NT2/D1 (cell line): ENCODE results near the gene AFF3.

Source experiments
- DNase-seq: peaks from one replicate; pipeline ENCODE4 v3.0.0-alpha.2; 2011; ENCODE audit warnings: low read depth, low spot score
- H3K27me3 ChIP-seq: 2 replicates; pipeline ENCODE4 v1.6.0; 2011; ENCODE audit warnings: mild to moderate bottlenecking; ENCODE audit not compliant: insufficient read length, insufficient read depth
- H3K36me3 ChIP-seq: 2 replicates; pipeline ENCODE4 v1.6.1; 2011; ENCODE audit warnings: mild to moderate bottlenecking, low read length, mixed read lengths; ENCODE audit not compliant: insufficient read depth, insufficient read length
- H3K4me1 ChIP-seq: 2 replicates; pipeline ENCODE4 v1.5.1; 2011; ENCODE audit not compliant: insufficient read depth, insufficient read length
- H3K4me3 ChIP-seq: 2 replicates; pipeline ENCODE4 v1.5.1; 2011; ENCODE audit warnings: low read depth; ENCODE audit not compliant: insufficient read length
- H3K9ac ChIP-seq: 2 replicates; pipeline ENCODE4 v1.6.0; 2011; ENCODE audit warnings: low read depth; ENCODE audit not compliant: insufficient read length
- H3K9me3 ChIP-seq: 2 replicates; pipeline ENCODE4 v1.5.1; 2011; ENCODE audit warnings: mild to moderate bottlenecking, low read length; ENCODE audit not compliant: insufficient read depth
- SUZ12 ChIP-seq: IDR thresholded peaks from 2 replicates; pipeline ENCODE4 v1.6.1; 2011; ENCODE audit not compliant: insufficient read length, insufficient read depth; ENCODE audit errors: extremely low read depth
- YY1 ChIP-seq: IDR thresholded peaks from 2 replicates; pipeline ENCODE4 v1.6.1; 2011; ENCODE audit not compliant: insufficient read length, insufficient read depth
- ZNF274 ChIP-seq: IDR thresholded peaks from 2 replicates; pipeline ENCODE4 v1.6.1; 2011; ENCODE audit warnings: mild to moderate bottlenecking, low read depth, low read length

The AFF3 gene

GRCh38 chr2:99643787-99644418 lies 498.5 kb downstream of the AFF3 start:
- Histone ChIP-seq H3K4me3 (no peak overlapping the region), H3K4me1 (no peaks in the 10 kb centered on the region), H3K27me3 (no peaks in the 10 kb centered on the region), H3K9ac (no peak overlapping the region), H3K36me3 (no peaks in the 10 kb centered on the region), H3K9me3 (no peaks in the 10 kb centered on the region)
- DNase-seq: no peak
- no peak for TF ChIP-seq YY1
- no peak for TF ChIP-seq ZNF274
- no peak for TF ChIP-seq SUZ12

GRCh38 chr2:99641999-99642398 lies 500.4 kb downstream of the AFF3 start:
- H3K9me3 ChIP-seq: no peaks in the 10 kb centered on the region
- no peaks in the 10 kb centered on the region for H3K4me1 ChIP-seq
- H3K4me3 ChIP-seq: no peak overlapping the region
- H3K27me3 ChIP-seq: no peaks in the 10 kb centered on the region
- H3K36me3 ChIP-seq: no peaks in the 10 kb centered on the region
- TF ChIP-seq SUZ12 (no peak), YY1 (no peak), ZNF274 (no peak)
- DNase-seq: no peak
- H3K9ac ChIP-seq: no peak overlapping the region

- no peak overlapping the region for H3K4me3 ChIP-seq
- TF ChIP-seq YY1 (no peak), SUZ12 (no peak), ZNF274 (no peak)
- H3K4me1 ChIP-seq: no peaks in the 10 kb centered on the region
- no peak overlapping the region for H3K9ac ChIP-seq
- no peaks in the 10 kb centered on the region for H3K36me3 ChIP-seq
- no peaks in the 10 kb centered on the region for H3K27me3 ChIP-seq
- H3K9me3 ChIP-seq: no peaks in the 10 kb centered on the region
- no peak for DNase-seq
Observed at GRCh38 chr2:99640635-99641151, 501.7 kb downstream of the AFF3 start.

GRCh38 chr2:99638791-99639190 lies 503.6 kb downstream of the AFF3 start:
- no peaks in the 10 kb centered on the region for H3K4me1 ChIP-seq
- H3K27me3 ChIP-seq: no peaks in the 10 kb centered on the region
- H3K9ac ChIP-seq: no peak overlapping the region
- H3K9me3 ChIP-seq: no peaks in the 10 kb centered on the region
- no peaks in the 10 kb centered on the region for H3K36me3 ChIP-seq
- TF ChIP-seq ZNF274 (no peak), SUZ12 (no peak), YY1 (no peak)
- no peak for DNase-seq
- H3K4me3 ChIP-seq: no peak overlapping the region

- no peak overlapping the region for H3K9ac ChIP-seq
- no peak overlapping the region for H3K4me3 ChIP-seq
- no peaks in the 10 kb centered on the region for H3K27me3 ChIP-seq
- H3K9me3 ChIP-seq: no peaks in the 10 kb centered on the region
- H3K36me3 ChIP-seq: no peaks in the 10 kb centered on the region
- no peak for DNase-seq
- no peak for TF ChIP-seq ZNF274
- TF ChIP-seq SUZ12: no peak
- no peak for TF ChIP-seq YY1
- H3K4me1 ChIP-seq: no peaks in the 10 kb centered on the region
Observed at GRCh38 chr2:99637159-99637697, 505.2 kb downstream of the AFF3 start.

- DNase-seq: no peak
- no peak overlapping the region for H3K9ac ChIP-seq
- H3K36me3 ChIP-seq: no peaks in the 10 kb centered on the region
- no peaks in the 10 kb centered on the region for H3K27me3 ChIP-seq
- no peak overlapping the region for H3K4me3 ChIP-seq
- H3K9me3 ChIP-seq: no peaks in the 10 kb centered on the region
- no peaks in the 10 kb centered on the region for H3K4me1 ChIP-seq
- TF ChIP-seq YY1 (no peak), SUZ12 (no peak), ZNF274 (no peak)
Observed at GRCh38 chr2:99636144-99637034, 506.0 kb downstream of the AFF3 start.

- Histone ChIP-seq H3K9me3 (no peaks in the 10 kb centered on the region), H3K27me3 (no peaks in the 10 kb centered on the region), H3K9ac (no peak overlapping the region), H3K4me1 (no peaks in the 10 kb centered on the region), H3K36me3 (no peaks in the 10 kb centered on the region), H3K4me3 (no peak overlapping the region)
- TF ChIP-seq ZNF274: no peak
- TF ChIP-seq YY1: no peak
- no peak for TF ChIP-seq SUZ12
- DNase-seq: no peak
Observed at GRCh38 chr2:99635710-99636109, 506.7 kb downstream of the AFF3 start.
